WTC11 (cell line): Measurements from ENCODE around the gene GOT2. TPM values are rescaled to one million over a fixed set of nuclear protein-coding genes. Genes with fewer than 3 reads are reported as not detected.

ENCODE experiments used
- ATAC-seq: fragments of 200-7000 bp; cut with Tn5 transposase; 2 replicates; pipeline ENCODE4 v1.10.0; 2021; ENCODE audit warnings: mild to moderate bottlenecking, moderate library complexity
- CTCF ChIA-PET: fragments of 300-600 bp; sonication (Branson Sonifier 250); formaldehyde crosslinking; loops from one replicate; lab custom pipeline; 2021; ENCODE audit warnings: antibody characterized with exemption; lab: Charles Lee
- POLR2A ChIA-PET: fragments of 350-600 bp; sonication (Branson Sonifier 250); formaldehyde crosslinking; loops from one replicate; lab custom pipeline; 2021; ENCODE audit warnings: antibody characterized with exemption; lab: Charles Lee
- DNase-seq: peaks from one replicate; pipeline ENCODE4 v3.0.0; 2021; ENCODE audit warnings: low spot score
- H3K27ac Mint-ChIP-seq: 2 replicates; pipeline ENCODE4 v1.8.0; 2021; ENCODE audit warnings: mixed read lengths
- H3K27me3 Mint-ChIP-seq: 2 replicates; pipeline ENCODE4 v1.8.0; 2021; ENCODE audit warnings: low read depth, mild to moderate bottlenecking, moderate library complexity, mixed read lengths
- H3K36me3 Mint-ChIP-seq: 2 replicates; pipeline ENCODE4 v1.8.0; 2021; ENCODE audit warnings: mixed read lengths
- H3K4me1 Mint-ChIP-seq: 2 replicates; pipeline ENCODE4 v1.8.0; 2022; ENCODE audit warnings: mixed read lengths
- H3K4me3 Mint-ChIP-seq: 2 replicates; pipeline ENCODE4 v1.8.0; 2021; ENCODE audit warnings: mild to moderate bottlenecking, moderate library complexity, mixed read lengths
- H3K9me3 Mint-ChIP-seq: 2 replicates; pipeline ENCODE4 v1.8.0; 2021; ENCODE audit warnings: mixed read lengths
- ATF1 ChIP-seq: sonication (generic); formaldehyde crosslinking; IDR thresholded peaks from 2 replicates; pipeline ENCODE4 v1.8.1; 2023; ENCODE audit warnings: mild to moderate bottlenecking, moderate library complexity, missing genetic modification reagents
- ELF4 ChIP-seq: sonication (generic); formaldehyde crosslinking; IDR thresholded peaks from 2 replicates; pipeline ENCODE4 v1.8.1; 2022; ENCODE audit warnings: low read depth, mild to moderate bottlenecking, moderate library complexity, missing genetic modification reagents
- EMX1 ChIP-seq: fragments of 250-450 bp; sonication (Bioruptor Pico); IDR thresholded peaks from 2 replicates; pipeline ENCODE4 v1.8.0; 2021; ENCODE audit warnings: mild to moderate bottlenecking
- ESRRA ChIP-seq: sonication (generic); formaldehyde crosslinking; IDR thresholded peaks from 2 replicates; pipeline ENCODE4 v1.8.1; 2022; ENCODE audit warnings: mild to moderate bottlenecking, missing genetic modification reagents, borderline replicate concordance
- FOXJ3 ChIP-seq: sonication (generic); formaldehyde crosslinking; IDR thresholded peaks from 2 replicates; pipeline ENCODE4 v1.9.0; 2021; ENCODE audit warnings: missing genetic modification reagents, mild to moderate bottlenecking, borderline replicate concordance
- FOXK1 ChIP-seq: sonication (generic); formaldehyde crosslinking; IDR thresholded peaks from 2 replicates; pipeline ENCODE4 v1.8.0; 2022; ENCODE audit warnings: mild to moderate bottlenecking, moderate library complexity, missing genetic modification reagents
- GABPB1 ChIP-seq: sonication (generic); formaldehyde crosslinking; IDR thresholded peaks from 2 replicates; pipeline ENCODE4 v1.8.1; 2023; ENCODE audit warnings: mild to moderate bottlenecking, missing genetic modification reagents
- GTF2I ChIP-seq: fragments of 250-450 bp; sonication (Bioruptor Pico); conservative IDR thresholded peaks from 2 replicates; pipeline ENCODE4 v1.4.0; 2021; ENCODE audit warnings: mild to moderate bottlenecking
- OVOL2 ChIP-seq: fragments of 250-450 bp; sonication (Bioruptor Pico); IDR thresholded peaks from 2 replicates; pipeline ENCODE4 v1.9.0; 2021; ENCODE audit warnings: mild to moderate bottlenecking, borderline replicate concordance
- RORB ChIP-seq: fragments of 250-450 bp; sonication (Bioruptor Pico); IDR thresholded peaks from 2 replicates; pipeline ENCODE4 v1.9.0; 2021; ENCODE audit warnings: mild to moderate bottlenecking
- ZNF219 ChIP-seq: sonication (generic); formaldehyde crosslinking; IDR thresholded peaks from 2 replicates; pipeline ENCODE4 v1.8.0; 2023; ENCODE audit warnings: missing genetic modification reagents, mild to moderate bottlenecking, borderline replicate concordance
- total RNA-seq: library from RNA; stranded (reverse); gene quantifications from 3 replicates; pipeline ENCODE4 v1.2.3, GENCODE V29; 2021
- TF ChIP-seq, protein P1 (sequence below): fragments of 250-450 bp; sonication (Bioruptor Pico); IDR thresholded peaks from 2 replicates; pipeline ENCODE4 v1.9.0; 2021; ENCODE audit warnings: moderate library complexity, mild to moderate bottlenecking, inconsistent platforms, borderline replicate concordance
- TF ChIP-seq, protein P2 (sequence below): sonication (generic); formaldehyde crosslinking; IDR thresholded peaks from 2 replicates; pipeline ENCODE4 v1.8.1; 2022; ENCODE audit warnings: low read depth, mild to moderate bottlenecking, moderate library complexity, missing genetic modification reagents, borderline replicate concordance
- TF ChIP-seq, protein P3 (sequence below): sonication (generic); formaldehyde crosslinking; conservative IDR thresholded peaks from 2 replicates; pipeline ENCODE4 v1.8.1; 2022; ENCODE audit warnings: mild to moderate bottlenecking, missing genetic modification reagents
- TF ChIP-seq, protein P4 (sequence below): sonication (generic); formaldehyde crosslinking; IDR thresholded peaks from 2 replicates; pipeline ENCODE4 v1.8.0; 2023; ENCODE audit warnings: missing genetic modification reagents, mild to moderate bottlenecking, borderline replicate concordance
- TF ChIP-seq, protein P5 (sequence below): sonication (generic); formaldehyde crosslinking; IDR thresholded peaks from 2 replicates; pipeline ENCODE4 v1.8.1; 2023; ENCODE audit warnings: mild to moderate bottlenecking, missing genetic modification reagents
- TF ChIP-seq, protein P6 (sequence below): sonication (generic); formaldehyde crosslinking; IDR thresholded peaks from 2 replicates; pipeline ENCODE4 v1.8.1; 2022; ENCODE audit warnings: mild to moderate bottlenecking, missing genetic modification reagents, moderate library complexity, borderline replicate concordance
- TF ChIP-seq, protein P7 (sequence below): sonication (generic); formaldehyde crosslinking; IDR thresholded peaks from 2 replicates; pipeline ENCODE4 v1.8.1; 2023; ENCODE audit warnings: mild to moderate bottlenecking, missing genetic modification reagents, moderate library complexity
- TF ChIP-seq, protein P8 (sequence below): fragments of 250-450 bp; sonication (Bioruptor Pico); conservative IDR thresholded peaks from 2 replicates; pipeline ENCODE4 v1.9.0; 2021; ENCODE audit warnings: mild to moderate bottlenecking

GOT2 gene
- total RNA-seq, 1 experiment from 2014 or later = 192 TPM

DNA sequence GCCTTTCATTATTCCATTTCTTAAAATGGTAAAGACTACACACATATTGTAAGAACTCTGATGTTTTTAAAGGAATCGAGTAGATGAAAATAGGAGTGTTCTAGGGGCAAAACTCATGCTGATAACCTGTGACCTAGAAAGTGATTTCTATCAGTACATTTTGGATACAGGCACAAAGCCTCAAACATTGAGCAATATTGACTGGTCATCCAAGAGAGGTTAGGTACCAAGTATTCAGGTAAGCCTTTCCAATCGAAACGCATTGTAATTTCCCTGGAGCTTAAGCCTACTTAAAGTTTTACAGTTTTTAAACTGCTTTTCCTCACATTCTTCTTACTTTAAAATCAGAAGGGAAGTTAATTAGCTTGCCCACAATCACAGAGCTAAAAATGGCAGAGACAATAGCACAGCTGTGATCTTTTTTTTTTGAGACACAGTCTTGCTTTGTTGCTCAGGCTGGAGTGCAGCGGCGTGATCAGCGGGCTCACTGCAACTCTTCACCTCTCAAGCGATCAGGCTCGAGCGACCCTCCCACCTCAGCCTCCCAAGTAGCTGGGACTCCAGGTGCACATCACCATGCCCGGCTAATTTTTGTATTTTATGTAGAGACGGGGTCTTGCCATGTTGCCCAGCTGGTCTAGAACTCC, 3.3 kb downstream of the GOT2 start (continued):
- TF ChIP-seq, protein P1, sequence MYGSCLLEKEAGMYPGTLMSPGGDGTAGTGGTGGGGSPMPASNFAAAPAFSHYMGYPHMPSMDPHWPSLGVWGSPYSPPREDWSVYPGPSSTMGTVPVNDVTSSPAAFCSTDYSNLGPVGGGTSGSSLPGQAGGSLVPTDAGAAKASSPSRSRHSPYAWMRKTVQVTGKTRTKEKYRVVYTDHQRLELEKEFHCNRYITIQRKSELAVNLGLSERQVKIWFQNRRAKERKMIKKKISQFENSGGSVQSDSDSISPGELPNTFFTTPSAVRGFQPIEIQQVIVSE (CRISPR knock-in tag) = no peak
- TF ChIP-seq, protein P2, sequence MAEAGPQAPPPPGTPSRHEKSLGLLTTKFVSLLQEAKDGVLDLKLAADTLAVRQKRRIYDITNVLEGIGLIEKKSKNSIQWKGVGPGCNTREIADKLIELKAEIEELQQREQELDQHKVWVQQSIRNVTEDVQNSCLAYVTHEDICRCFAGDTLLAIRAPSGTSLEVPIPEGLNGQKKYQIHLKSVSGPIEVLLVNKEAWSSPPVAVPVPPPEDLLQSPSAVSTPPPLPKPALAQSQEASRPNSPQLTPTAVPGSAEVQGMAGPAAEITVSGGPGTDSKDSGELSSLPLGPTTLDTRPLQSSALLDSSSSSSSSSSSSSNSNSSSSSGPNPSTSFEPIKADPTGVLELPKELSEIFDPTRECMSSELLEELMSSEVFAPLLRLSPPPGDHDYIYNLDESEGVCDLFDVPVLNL (CRISPR knock-in tag) = no peak
- TF ChIP-seq, protein P3, sequence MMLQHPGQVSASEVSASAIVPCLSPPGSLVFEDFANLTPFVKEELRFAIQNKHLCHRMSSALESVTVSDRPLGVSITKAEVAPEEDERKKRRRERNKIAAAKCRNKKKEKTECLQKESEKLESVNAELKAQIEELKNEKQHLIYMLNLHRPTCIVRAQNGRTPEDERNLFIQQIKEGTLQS (CRISPR knock-in tag) = no peak
- TF ChIP-seq FOXJ3 (CRISPR knock-in tag) = no peak
- no peak for TF ChIP-seq RORB (CRISPR knock-in tag)
- no peak for TF ChIP-seq EMX1 (CRISPR knock-in tag)
- no peak for TF ChIP-seq ELF4 (CRISPR knock-in tag)
- no peak for TF ChIP-seq OVOL2 (CRISPR knock-in tag)

DNA sequence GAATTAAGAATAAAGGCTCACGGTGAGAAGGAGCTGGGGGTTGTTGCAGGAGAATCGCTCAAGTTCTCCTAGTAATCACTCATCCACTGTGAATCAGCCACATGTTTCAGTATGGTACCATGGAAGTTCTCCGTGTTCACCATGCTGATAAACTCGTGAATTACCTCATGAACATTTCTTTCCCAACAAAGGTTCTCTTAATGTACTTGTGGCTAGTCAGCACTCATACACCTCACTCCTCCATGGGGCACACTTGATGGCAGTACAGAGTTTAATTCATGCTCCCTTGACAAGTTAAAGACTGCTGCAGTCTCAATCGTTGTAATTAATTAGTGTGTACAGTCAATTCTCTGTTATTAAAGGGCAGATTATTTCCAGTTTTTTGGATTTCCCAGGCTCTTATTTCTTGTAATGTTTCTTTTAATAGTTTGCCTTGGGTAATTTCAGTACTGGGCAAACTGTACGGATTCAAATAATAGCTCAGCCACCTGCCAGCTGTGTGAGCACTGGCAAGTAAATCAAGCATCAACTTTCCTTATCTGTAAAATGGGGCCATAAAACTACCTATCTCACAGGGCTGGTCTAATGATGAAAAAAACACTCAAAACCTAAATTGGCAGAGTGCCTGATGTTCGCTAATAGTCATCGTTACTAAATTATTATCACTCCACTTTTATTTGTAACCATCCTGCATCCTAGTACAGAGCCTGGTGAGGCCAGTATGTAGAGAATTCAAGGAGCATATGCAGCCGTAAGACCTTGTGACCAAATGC, 6.1 kb downstream of the GOT2 start:
- CTCF ChIA-PET = interaction anchor here (1.3 kb wide), 1 partner anchor 28 kb away, joined by 4 read pairs; no protein-coding TSS in a partner anchor
- POLR2A ChIA-PET = no interaction called here
- no peak for TF ChIP-seq ZNF219
- TF ChIP-seq, protein P4, sequence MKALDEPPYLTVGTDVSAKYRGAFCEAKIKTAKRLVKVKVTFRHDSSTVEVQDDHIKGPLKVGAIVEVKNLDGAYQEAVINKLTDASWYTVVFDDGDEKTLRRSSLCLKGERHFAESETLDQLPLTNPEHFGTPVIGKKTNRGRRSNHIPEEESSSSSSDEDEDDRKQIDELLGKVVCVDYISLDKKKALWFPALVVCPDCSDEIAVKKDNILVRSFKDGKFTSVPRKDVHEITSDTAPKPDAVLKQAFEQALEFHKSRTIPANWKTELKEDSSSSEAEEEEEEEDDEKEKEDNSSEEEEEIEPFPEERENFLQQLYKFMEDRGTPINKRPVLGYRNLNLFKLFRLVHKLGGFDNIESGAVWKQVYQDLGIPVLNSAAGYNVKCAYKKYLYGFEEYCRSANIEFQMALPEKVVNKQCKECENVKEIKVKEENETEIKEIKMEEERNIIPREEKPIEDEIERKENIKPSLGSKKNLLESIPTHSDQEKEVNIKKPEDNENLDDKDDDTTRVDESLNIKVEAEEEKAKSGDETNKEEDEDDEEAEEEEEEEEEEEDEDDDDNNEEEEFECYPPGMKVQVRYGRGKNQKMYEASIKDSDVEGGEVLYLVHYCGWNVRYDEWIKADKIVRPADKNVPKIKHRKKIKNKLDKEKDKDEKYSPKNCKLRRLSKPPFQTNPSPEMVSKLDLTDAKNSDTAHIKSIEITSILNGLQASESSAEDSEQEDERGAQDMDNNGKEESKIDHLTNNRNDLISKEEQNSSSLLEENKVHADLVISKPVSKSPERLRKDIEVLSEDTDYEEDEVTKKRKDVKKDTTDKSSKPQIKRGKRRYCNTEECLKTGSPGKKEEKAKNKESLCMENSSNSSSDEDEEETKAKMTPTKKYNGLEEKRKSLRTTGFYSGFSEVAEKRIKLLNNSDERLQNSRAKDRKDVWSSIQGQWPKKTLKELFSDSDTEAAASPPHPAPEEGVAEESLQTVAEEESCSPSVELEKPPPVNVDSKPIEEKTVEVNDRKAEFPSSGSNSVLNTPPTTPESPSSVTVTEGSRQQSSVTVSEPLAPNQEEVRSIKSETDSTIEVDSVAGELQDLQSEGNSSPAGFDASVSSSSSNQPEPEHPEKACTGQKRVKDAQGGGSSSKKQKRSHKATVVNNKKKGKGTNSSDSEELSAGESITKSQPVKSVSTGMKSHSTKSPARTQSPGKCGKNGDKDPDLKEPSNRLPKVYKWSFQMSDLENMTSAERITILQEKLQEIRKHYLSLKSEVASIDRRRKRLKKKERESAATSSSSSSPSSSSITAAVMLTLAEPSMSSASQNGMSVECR (CRISPR knock-in tag) = no peak
- TF ChIP-seq, protein P5, sequence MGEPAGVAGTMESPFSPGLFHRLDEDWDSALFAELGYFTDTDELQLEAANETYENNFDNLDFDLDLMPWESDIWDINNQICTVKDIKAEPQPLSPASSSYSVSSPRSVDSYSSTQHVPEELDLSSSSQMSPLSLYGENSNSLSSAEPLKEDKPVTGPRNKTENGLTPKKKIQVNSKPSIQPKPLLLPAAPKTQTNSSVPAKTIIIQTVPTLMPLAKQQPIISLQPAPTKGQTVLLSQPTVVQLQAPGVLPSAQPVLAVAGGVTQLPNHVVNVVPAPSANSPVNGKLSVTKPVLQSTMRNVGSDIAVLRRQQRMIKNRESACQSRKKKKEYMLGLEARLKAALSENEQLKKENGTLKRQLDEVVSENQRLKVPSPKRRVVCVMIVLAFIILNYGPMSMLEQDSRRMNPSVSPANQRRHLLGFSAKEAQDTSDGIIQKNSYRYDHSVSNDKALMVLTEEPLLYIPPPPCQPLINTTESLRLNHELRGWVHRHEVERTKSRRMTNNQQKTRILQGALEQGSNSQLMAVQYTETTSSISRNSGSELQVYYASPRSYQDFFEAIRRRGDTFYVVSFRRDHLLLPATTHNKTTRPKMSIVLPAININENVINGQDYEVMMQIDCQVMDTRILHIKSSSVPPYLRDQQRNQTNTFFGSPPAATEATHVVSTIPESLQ = no peak
- TF ChIP-seq FOXJ3 (CRISPR knock-in tag) = no peak
- TF ChIP-seq ESRRA (CRISPR knock-in tag) = no peak
- TF ChIP-seq GTF2I (CRISPR knock-in tag) = no peak
- TF ChIP-seq FOXK1 (CRISPR knock-in tag) = no peak
- TF ChIP-seq, protein P6, sequence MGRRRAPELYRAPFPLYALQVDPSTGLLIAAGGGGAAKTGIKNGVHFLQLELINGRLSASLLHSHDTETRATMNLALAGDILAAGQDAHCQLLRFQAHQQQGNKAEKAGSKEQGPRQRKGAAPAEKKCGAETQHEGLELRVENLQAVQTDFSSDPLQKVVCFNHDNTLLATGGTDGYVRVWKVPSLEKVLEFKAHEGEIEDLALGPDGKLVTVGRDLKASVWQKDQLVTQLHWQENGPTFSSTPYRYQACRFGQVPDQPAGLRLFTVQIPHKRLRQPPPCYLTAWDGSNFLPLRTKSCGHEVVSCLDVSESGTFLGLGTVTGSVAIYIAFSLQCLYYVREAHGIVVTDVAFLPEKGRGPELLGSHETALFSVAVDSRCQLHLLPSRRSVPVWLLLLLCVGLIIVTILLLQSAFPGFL (CRISPR knock-in tag) = no peak
- no peak for TF ChIP-seq GABPB1
- TF ChIP-seq, protein P7, sequence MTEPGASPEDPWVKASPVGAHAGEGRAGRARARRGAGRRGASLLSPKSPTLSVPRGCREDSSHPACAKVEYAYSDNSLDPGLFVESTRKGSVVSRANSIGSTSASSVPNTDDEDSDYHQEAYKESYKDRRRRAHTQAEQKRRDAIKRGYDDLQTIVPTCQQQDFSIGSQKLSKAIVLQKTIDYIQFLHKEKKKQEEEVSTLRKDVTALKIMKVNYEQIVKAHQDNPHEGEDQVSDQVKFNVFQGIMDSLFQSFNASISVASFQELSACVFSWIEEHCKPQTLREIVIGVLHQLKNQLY (CRISPR knock-in tag) = no peak
- TF ChIP-seq, protein P8, sequence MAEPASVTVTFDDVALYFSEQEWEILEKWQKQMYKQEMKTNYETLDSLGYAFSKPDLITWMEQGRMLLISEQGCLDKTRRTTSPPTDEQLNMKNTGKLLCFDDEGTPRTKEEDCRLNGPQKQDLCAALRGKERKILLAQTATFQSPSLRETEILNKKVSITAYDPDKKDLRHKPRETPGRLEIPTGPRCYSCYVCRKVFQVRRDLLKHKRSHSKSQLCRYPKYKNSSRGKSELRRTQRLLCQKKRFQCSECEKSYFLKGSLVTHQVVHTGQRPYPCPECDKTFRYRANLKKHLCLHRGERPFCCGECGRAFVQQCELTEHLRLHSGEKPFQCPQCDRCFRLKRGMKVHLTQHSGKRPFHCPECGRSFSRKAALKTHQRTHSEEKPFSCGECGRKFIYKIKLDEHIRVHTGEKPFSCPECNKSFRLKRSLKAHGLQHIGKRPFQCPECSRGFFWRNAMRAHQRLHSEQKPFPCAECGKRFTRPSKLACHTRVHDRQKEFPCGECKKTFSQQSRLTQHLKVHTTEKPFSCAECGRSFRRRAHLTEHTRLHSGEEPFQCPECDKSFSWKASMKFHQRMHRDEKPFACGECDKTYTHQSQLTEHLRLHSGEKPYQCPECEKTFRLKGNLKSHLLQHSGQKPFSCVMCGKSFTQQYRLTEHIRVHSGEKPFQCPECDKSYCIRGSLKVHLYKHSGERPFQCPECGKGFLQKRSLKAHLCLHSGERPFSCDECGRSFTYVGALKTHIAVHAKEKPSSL (CRISPR knock-in tag) = no peak
- TF ChIP-seq ATF1 (CRISPR knock-in tag) = no peak
- DNase-seq (no peak), ATAC-seq (no peak)
- no peaks in the 10 kb centered on the region for H3K9me3 Mint-ChIP-seq
- H3K36me3 Mint-ChIP-seq = peaks cover 7% of the 10 kb centered on the region
- H3K27me3 Mint-ChIP-seq = no peaks in the 10 kb centered on the region
- H3K4me3 Mint-ChIP-seq = no peak overlapping the region
- H3K4me1 Mint-ChIP-seq = peaks cover 14% of the 10 kb centered on the region
- 0 out of 2 replicates have a peak overlapping the region, but pooled peaks have one; percentile 14 for H3K27ac Mint-ChIP-seq
